Uterus (tissue), 2 donors: ENCODE data around the gene ATG5.

Experiments
- CTCF ChIP-seq, 4 experiments: fragments of 200-600 bp in 2 of 4; fragments of 450-650 bp in 2 of 4; sonication (generic) in 2 of 4; IDR thresholded peaks; one replicate each; pipeline ENCODE4 v1.5.1; 2016 to 2019; ENCODE audit warnings: antibody characterized with exemption in 4 of 4, mild to moderate bottlenecking in 2 of 4, moderate library complexity in 1 of 4
- POLR2A ChIP-seq, 2 donors: fragments of 450-650 bp; IDR thresholded peaks; one replicate each; pipeline ENCODE4 v1.6.1; 2016; ENCODE audit warnings: antibody characterized with exemption in 2 of 2, mild to moderate bottlenecking in 1 of 2, moderate library complexity in 1 of 2

- TF ChIP-seq CTCF (IDR thresholded peaks at IDR 0.05): no peak
- no peak for TF ChIP-seq POLR2A (IDR thresholded peaks at IDR 0.05)
Observed at GRCh38 chr6:106220485-106220884, 105.1 kb downstream of the ATG5 start.
